Measurements from ENCODE around the gene TIMP2. TPM values are rescaled to one million over a fixed set of nuclear protein-coding genes. Genes with fewer than 3 reads are reported as not detected.

The TIMP2 gene
- total and polyA plus RNA-seq, 2 of the 8 experiments (the other 6 are each of a cell fraction or from before 2014, with no cell fraction given): 18.2 to 43.3 TPM

DNA sequence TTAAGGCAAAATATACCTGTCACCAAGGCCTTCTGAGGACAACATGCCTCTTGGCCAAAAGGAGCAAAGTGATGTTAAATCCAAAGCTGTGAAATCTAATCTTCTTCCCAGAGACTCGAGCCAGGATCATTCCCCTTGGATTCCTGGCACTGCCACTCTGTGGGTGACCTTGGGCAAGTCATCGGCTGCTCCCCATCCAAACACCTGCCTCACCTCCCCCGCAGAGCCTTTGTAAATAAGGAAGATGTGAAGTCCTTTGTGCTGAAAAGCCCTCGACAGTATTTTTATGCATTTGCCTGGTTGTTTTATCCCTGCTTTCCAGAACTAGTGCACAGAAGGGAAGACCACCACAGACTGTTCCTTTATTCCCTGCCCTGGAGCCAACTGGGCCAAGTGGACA lies 16.8 kb downstream of the TIMP2 start:
- FAIRE-seq (no peak), DNase-seq (ENCODE audit: low read depth in 1 of 2, low spot score in 2 of 2) (no peak)
- H3K9me3 ChIP-seq (ENCODE audit: insufficient read depth in 2 of 2, low read depth in 1 of 2, low read length in 1 of 2): no peaks in the 10 kb centered on the region
- H3K18ac ChIP-seq (ENCODE audit: extremely low read depth, low read length): no peak overlapping the region
- H3K9ac ChIP-seq (replicated peaks in 1 of 4; ENCODE audit: extremely low read depth in 1 of 4, low read depth in 3 of 4, low read length in 3 of 4): no peak overlapping the region
- no peak overlapping the region for H2BK5ac ChIP-seq (ENCODE audit: low read depth, low read length)
- TF ChIP-seq SP2 (IDR thresholded peaks at IDR 0.05; ENCODE audit: low read length) (no peak), CHD1 (IDR thresholded peaks at IDR 0.05; ENCODE audit: low read depth, low read length) (no peak), HDAC2 (IDR thresholded peaks at IDR 0.05; ENCODE audit: borderline replicate concordance in 1 of 2, low read depth in 2 of 2, low read length in 2 of 2) (no peak), SIX5 (IDR thresholded peaks at IDR 0.05; ENCODE audit: low read depth, low read length) (no peak), YY1 (IDR thresholded peaks at IDR 0.05; ENCODE audit: low read depth, low read length) (no peak)
- no peak overlapping the region; the same call in 1 of the 2 replicates for H2BK15ac ChIP-seq (ENCODE audit: low read length)
- H3K27me3 ChIP-seq (replicated peaks in 1 of 4; ENCODE audit: control insufficient read depth in 3 of 4, extremely low read depth in 1 of 4, insufficient read depth in 3 of 4, low read length in 3 of 4): no peaks in the 10 kb centered on the region; a peak in 1 of 7 replicates
- H3K79me1 ChIP-seq (ENCODE audit: low read depth, low read length): peaks cover 8% of the 10 kb centered on the region; the same call in 1 of the 2 replicates
- H3K4me1 ChIP-seq (replicated peaks in 1 of 4; ENCODE audit: control insufficient read depth in 3 of 4, insufficient read depth in 4 of 4, low read length in 3 of 4): peaks cover 0 to 4% (median 3%) of the 10 kb centered on the region in 4 experiments; a peak in 4 of 7 replicates
- no peak overlapping the region for H3K4me3 ChIP-seq (ENCODE audit: extremely low read depth in 1 of 4, insufficient read depth in 2 of 4, low read depth in 3 of 4, low read length in 4 of 4)
- H2BK120ac ChIP-seq (replicated peaks; ENCODE audit: low read depth, low read length): no peak overlapping the region
- peaks cover 0 to 35% of the 10 kb centered on the region in 2 experiments; a peak in 2 of 4 replicates for H3K79me2 ChIP-seq (ENCODE audit: control insufficient read depth in 1 of 2, insufficient read depth in 2 of 2, low read length in 2 of 2)
- no peak overlapping the region for H3K14ac ChIP-seq (ENCODE audit: insufficient read length)
- no peak overlapping the region for H2AK5ac ChIP-seq (ENCODE audit: low read depth, low read length)
- POLR2A ChIA-PET (ENCODE audit: partially characterized antibody): interaction anchor here (1.3 to 1.4 kb wide), 2 partner anchors 13 to 15 kb away, joined by 4 to 5 read pairs; no protein-coding TSS in a partner anchor
- CTCF ChIA-PET (ENCODE audit: partially characterized antibody): interaction anchor here (1.4 to 4.2 kb wide), 4 partner anchors 12 to 63 kb away, joined by 3 to 10 read pairs (median 4); no protein-coding TSS in a partner anchor
- no peak overlapping the region for H2BK12ac ChIP-seq (ENCODE audit: low read depth, low read length)
- H4K20me1 ChIP-seq (replicated peaks in 1 of 2; ENCODE audit: control insufficient read depth in 1 of 2, insufficient read depth in 2 of 2, low read length in 2 of 2): peaks cover 2 to 8% of the 10 kb centered on the region in 2 experiments
- no peak overlapping the region for H4K8ac ChIP-seq (ENCODE audit: extremely low read depth, insufficient read depth, low read length)
- 81% methylated on average over 4 of the region's 4 CpGs; no CpG with 5 or more reads in 1 of the 2 experiments for WGBS, 2 experiments (ENCODE audit: extremely low coverage in 1 of 2, insufficient coverage in 1 of 2, insufficient read length in 1 of 2, insufficient replicate concordance in 2 of 2, low coverage in 1 of 2, low lambda C conversion rate in 2 of 2, missing lambda C conversion rate in 1 of 2)
- no peak overlapping the region for H3K4me2 ChIP-seq (ENCODE audit: insufficient read depth in 1 of 2, low read depth in 2 of 2, low read length in 2 of 2)
- H3K27ac ChIP-seq (ENCODE audit: low read depth, low read length): no peak overlapping the region
- H3K4ac ChIP-seq (replicated peaks; ENCODE audit: insufficient read length, low read depth, low read length): no peak overlapping the region
- no peak overlapping the region for H2AFZ ChIP-seq (ENCODE audit: low read length)
- H3K36me3 ChIP-seq (ENCODE audit: control insufficient read depth in 2 of 4, insufficient read depth in 4 of 4, low read length in 3 of 4): peaks cover 0 to 3% (median 0%) of the 10 kb centered on the region in 4 experiments; a peak in 2 of 8 replicates
- no peak overlapping the region for H3K56ac ChIP-seq (replicated peaks; ENCODE audit: insufficient read length, low read depth, low read length)
- no peak overlapping the region for H2BK20ac ChIP-seq (ENCODE audit: low read length)
- H4K5ac ChIP-seq (ENCODE audit: insufficient read length, low read depth, low read length): no peak overlapping the region
- H3K23me2 ChIP-seq (ENCODE audit: low read depth, low read length): no peaks in the 10 kb centered on the region
- H4K91ac ChIP-seq (replicated peaks; ENCODE audit: insufficient read length, low read length): no peak overlapping the region
- H3K23ac ChIP-seq (ENCODE audit: insufficient read length): no peak overlapping the region

Measured in H1 (cell line).